AG10803 (cell line): Measurements from ENCODE around the gene VAMP7.

Source experiments
- DNase-seq: peaks from one replicate; pipeline ENCODE4 v3.0.0; 2010; ENCODE audit warnings: low read depth
- H3K4me3 ChIP-seq: 2 replicates; pipeline ENCODE4 v1.5.1; 2011; ENCODE audit warnings: mild to moderate bottlenecking, low read length, control low read depth
- CTCF ChIP-seq: conservative IDR thresholded peaks from 2 replicates; pipeline ENCODE4 v1.5.1; 2011; ENCODE audit warnings: mild to moderate bottlenecking, low read length, control low read depth, inconsistent platforms

Gene VAMP7

GRCh38 chrX:155988859-155989258 lies 107.7 kb downstream of the VAMP7 start:
- TF ChIP-seq CTCF, result no peak
- no peak overlapping the region for H3K4me3 ChIP-seq
- no peak for DNase-seq
